GM18505 (cell line): ENCODE results near the gene PLPP4.

Experiments used
- ATAC-seq: cut with Tn5 transposase; IDR thresholded peaks from one replicate; pipeline ENCODE4 v1.9.1; 2021; ENCODE audit not compliant: unreplicated experiment
- POLR2A ChIP-seq: IDR thresholded peaks from 4 replicates; pipeline ENCODE4 v1.6.1; 2011; ENCODE audit warnings: borderline replicate concordance; ENCODE audit not compliant: insufficient read depth, insufficient read length; ENCODE audit errors: extremely low read depth

PLPP4 gene

DNA sequence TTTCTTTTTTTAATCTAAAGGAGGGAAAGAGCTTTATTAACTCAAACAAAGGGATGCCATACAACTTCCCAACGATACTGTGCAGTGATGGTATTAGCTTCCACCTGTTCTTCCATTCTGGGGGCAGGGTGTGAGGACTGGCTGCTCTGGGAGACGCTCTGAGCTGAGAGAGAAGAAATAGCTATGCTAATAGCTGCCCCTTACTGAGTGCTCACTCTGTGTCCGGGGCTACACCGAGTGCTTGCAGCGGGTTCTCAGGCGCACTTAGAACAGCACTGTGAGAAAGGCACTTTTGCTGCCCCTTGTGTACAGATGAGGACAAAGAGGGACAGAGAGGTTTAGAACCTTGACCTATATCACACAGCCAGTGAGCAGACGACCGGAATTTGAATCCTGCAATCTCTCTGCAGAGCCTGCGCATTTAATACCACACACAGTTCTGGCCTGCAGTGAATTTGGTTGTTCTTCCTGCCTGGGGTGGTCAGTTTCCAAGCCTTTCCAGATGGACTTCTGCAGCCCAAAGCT, 142.2 kb downstream of the PLPP4 start:
- ATAC-seq = no peak
- TF ChIP-seq POLR2A = no peak

- ATAC-seq = no peak
- no peak for TF ChIP-seq POLR2A
Measured at GRCh38 chr10:120600871-120601649, 144.0 kb downstream of the PLPP4 start.

- TF ChIP-seq POLR2A = no peak
- no peak for ATAC-seq
Measured at GRCh38 chr10:120601999-120602398, 145.0 kb downstream of the PLPP4 start.

- no peak for TF ChIP-seq POLR2A
- no peak for ATAC-seq
Measured at GRCh38 chr10:120605410-120605809, 148.4 kb downstream of the PLPP4 start.

- peak; percentile 72 for ATAC-seq
- no peak for TF ChIP-seq POLR2A
Measured at GRCh38 chr10:120606051-120606764, 149.2 kb downstream of the PLPP4 start.

DNA sequence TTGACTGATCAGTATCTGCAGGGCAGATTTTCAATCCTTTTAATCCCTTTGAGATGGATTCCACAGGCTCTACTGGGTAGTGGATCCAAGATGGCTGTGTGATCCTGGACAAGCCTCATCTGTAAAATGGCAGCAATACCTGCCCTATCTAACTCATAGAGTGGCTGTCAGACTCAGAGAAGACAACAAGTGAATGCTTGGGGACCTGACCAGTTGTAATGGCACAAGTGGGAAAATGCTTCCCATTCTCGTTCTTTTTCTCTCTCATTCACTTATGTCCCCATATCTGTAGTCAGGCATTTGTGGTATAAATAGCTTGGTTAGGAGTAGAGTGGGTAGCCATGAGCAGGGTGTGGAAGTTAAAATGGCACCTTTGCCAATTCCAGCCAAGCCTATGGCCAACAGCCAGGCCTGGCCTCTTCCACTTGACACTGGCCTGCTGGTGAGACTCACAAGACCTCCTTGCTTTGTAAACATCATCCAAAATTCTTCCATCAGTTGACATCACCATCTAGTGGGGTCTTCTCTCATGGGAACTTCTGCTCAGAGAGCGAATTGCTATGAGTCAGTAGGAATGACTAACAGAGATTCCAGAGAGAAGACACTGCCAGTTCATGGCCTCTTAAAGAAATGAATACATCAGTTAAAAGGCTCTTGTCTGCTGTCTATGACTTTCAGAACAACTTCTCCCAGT, 150.1 kb downstream of the PLPP4 start:
- no peak for ATAC-seq
- TF ChIP-seq POLR2A = no peak

DNA sequence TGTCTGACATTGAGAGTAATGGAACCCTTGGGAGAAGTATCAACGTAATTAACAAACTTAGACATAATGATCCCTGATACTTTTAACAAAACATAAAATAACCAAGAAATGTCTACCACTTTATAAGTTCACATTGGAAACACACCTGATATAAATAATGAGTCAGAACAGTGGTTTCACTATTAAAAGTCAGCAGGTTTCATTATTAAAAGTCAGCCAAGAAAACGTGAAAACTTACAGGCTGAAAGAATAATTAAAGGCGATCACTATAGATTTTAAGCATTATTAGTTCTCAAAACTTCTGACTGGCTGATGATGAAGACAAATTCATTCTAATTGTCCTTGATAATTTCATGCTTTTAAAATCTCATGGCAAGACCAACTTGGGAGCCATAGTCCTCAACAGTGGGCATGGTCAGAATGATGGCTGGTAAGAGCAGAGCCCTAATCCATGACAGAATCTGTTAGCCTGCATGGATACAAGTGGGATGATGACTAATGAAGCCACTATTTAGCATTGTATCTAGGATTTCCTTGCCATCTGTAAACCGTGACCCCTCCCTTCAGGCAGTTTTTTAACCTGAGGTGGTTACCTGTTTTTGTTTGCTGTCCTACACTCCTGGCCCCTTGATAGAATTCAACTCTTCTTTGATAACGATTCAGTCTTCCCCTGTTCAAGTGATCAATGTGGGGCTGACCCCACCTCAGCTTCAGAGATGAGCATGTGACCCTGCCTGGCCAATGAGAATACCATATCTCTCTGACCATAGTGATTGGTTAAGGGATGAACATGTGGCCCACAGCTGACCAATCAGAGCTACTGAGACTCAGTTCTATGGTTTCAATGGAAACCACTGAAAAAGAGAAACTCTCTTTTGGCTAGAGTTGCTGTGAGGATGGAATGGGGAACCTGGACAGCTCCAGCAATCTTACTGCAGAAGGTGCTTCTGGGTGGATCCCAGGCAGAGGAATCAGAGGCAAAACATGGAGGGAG, 151.0 kb downstream of the PLPP4 start:
- TF ChIP-seq POLR2A = no peak
- no peak for ATAC-seq

GRCh38 chr10:120609006-120609405, 152.0 kb downstream of the PLPP4 start:
- TF ChIP-seq POLR2A = no peak

GRCh38 chr10:120610791-120611190, 153.8 kb downstream of the PLPP4 start:
- TF ChIP-seq POLR2A = no peak
- no peak for ATAC-seq

More at GRCh38 chr10:120609006-120609405, 152.0 kb downstream of the PLPP4 start:
- ATAC-seq = no peak

GRCh38 chr10:120612756-120613155, 155.7 kb downstream of the PLPP4 start:
- TF ChIP-seq POLR2A = no peak
- no peak for ATAC-seq

- ATAC-seq = no peak
- TF ChIP-seq POLR2A = no peak
Measured at GRCh38 chr10:120613180-120613579, 156.2 kb downstream of the PLPP4 start.

DNA sequence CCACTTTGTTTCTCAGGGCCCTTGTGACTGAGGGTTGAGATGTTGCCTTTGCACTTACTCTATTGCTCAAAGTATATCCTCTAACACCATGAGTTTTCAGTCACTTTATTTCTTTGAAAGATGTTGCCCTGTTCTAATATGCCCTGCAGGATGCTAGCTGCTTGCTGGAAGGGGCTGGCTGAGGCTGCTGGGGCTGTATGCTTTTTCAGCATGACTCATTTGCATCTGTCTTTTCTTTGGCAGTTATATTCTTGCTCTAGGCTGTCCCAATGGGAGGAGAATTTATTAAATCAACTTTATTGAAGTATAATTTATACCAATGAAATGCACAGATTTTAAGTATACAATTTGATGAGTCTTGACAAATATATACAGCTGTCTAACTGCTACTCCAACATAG, 157.7 kb downstream of the PLPP4 start:
- TF ChIP-seq POLR2A = no peak
- no peak for ATAC-seq
